Transverse colon (tissue), 4 donors: ENCODE results near the gene BACE2. TPM values are rescaled to one million over a fixed set of nuclear protein-coding genes. Genes with fewer than 3 reads are reported as not detected.

Experiments
- DNase-seq: peaks from one replicate; pipeline ENCODE4 v3.0.0-alpha.2; 2019
- H3K27ac ChIP-seq, 4 donors: fragments of 200-600 bp; sonication (generic); 2 replicates each; pipeline ENCODE4 v1.5.1; 2016 to 2018; ENCODE audit warnings: inconsistent platforms in 4 of 4
- H3K27me3 ChIP-seq: fragments of 200-600 bp; sonication (generic); 2 replicates; pipeline ENCODE4 v1.5.1; 2017; ENCODE audit warnings: inconsistent platforms
- H3K36me3 ChIP-seq, 4 donors: fragments of 200-600 bp; sonication (generic); 2 replicates each; pipeline ENCODE4 v1.5.1; 2017 to 2019; ENCODE audit warnings: inconsistent platforms in 4 of 4
- H3K4me1 ChIP-seq, 4 donors: fragments of 200-600 bp; sonication (generic); 2 replicates each; pipeline ENCODE4 v1.5.1; 2017 to 2020; ENCODE audit warnings: inconsistent platforms in 4 of 4
- H3K4me3 ChIP-seq, 4 donors: fragments of 200-600 bp; sonication (generic); 1 replicate in 1 of 4; 2 replicates in 3 of 4; pipeline versions ENCODE4 v1.5.1 to v1.6.1; 2017 to 2019; ENCODE audit warnings: inconsistent platforms in 4 of 4
- H3K9me3 ChIP-seq, 2 donors: fragments of 200-600 bp; sonication (generic); 2 replicates each; pipeline ENCODE4 v1.5.1; 2017 to 2019; ENCODE audit warnings: inconsistent platforms in 2 of 2
- EP300 ChIP-seq: sonication (generic); formaldehyde crosslinking; IDR thresholded peaks from one replicate; pipeline ENCODE4 v1.6.1; 2017; ENCODE audit warnings: antibody characterized with exemption, low read depth
- POLR2A ChIP-seq: fragments of 450-650 bp; IDR thresholded peaks from one replicate; pipeline ENCODE4 v1.6.1; 2016; ENCODE audit warnings: antibody characterized with exemption, mild to moderate bottlenecking, moderate library complexity
- POLR2AphosphoS5 ChIP-seq, 3 donors: sonication (generic); formaldehyde crosslinking; IDR thresholded peaks; one replicate each; pipeline ENCODE4 v1.6.1; 2016; ENCODE audit warnings: antibody characterized with exemption in 3 of 3
- WGBS, 2 donors: methylation state at CpG; one replicate each; pipeline ENCODE4 v1.1.5; 2018; ENCODE audit warnings: low coverage in 1 of 2; 5-methylcytosine and 5-hydroxymethylcytosine counted together
- in situ Hi-C, 4 donors: fragments of 200-750 bp; cut with MboI; loops; one replicate each; pipeline versions ENCODE4 v1.15.0 to v1.15.1; 2017; ENCODE audit warnings: low sequenced_read_pairs in 3 of 4, low pct_ligation_motif_present in 1 of 4, low pct_unique_long_range_greater_than_20kb in 1 of 4
- intact Hi-C: fragments of 100-400 bp; cut with DNase I; formaldehyde crosslinking; loops from one replicate; pipeline ENCODE4 v1.15.1; 2023; ENCODE audit warnings: low total_unique reads
- total RNA-seq, 4 donors: library from RNA; depleted of rRNA; stranded (reverse); fragments of >200 nt; gene quantifications; one replicate each; pipeline ENCODE4 v1.1.0, GENCODE V29; 2016
- TF ChIP-seq, protein P1 (sequence below), 5 experiments: fragments of 200-600 bp in 3 of 5; fragments of 450-650 bp in 2 of 5; sonication (generic) in 3 of 5; IDR thresholded peaks; 1 replicate in 2 of 5; 2 replicates in 3 of 5; pipeline ENCODE4 v1.5.1; 2016 to 2017; ENCODE audit warnings: antibody characterized with exemption in 5 of 5, inconsistent platforms in 3 of 5, mild to moderate bottlenecking in 2 of 5, moderate library complexity in 1 of 5

Gene BACE2
- total RNA-seq, 4 donors from 2014 or later: 28.4 to 52.5 (median 43.9) TPM

DNA sequence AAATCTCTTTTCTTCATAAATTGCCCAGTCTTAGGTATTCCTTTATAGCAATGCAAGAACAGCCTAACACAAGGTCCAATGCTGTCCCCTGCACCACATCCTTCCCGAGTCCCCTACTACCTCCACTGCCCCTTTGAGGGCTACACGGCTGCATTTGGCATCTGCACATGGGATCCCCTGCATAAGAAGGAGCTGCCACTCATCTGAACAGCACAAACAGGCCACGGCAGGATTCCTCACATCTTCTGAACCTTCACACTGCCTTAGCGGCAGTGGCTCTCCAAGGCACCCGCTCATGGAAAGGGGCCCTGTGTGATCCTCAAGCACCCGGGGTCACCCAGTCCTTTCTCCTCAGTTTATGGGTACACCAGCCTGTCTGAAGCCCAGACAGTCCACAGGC lies 29.2 kb upstream of the BACE2 start:
- Histone ChIP-seq H3K4me1 (no peaks in the 10 kb centered on the region), H3K9me3 (no peaks in the 10 kb centered on the region), H3K36me3 (no peaks in the 10 kb centered on the region), H3K27ac (no peak overlapping the region), H3K4me3 (no peak overlapping the region), H3K27me3 (no peaks in the 10 kb centered on the region)
- no peak for DNase-seq
- TF ChIP-seq EP300 (no peak), POLR2AphosphoS5 (IDR thresholded peaks at IDR 0.05) (no peak), POLR2A (no peak)
- TF ChIP-seq, protein P1, sequence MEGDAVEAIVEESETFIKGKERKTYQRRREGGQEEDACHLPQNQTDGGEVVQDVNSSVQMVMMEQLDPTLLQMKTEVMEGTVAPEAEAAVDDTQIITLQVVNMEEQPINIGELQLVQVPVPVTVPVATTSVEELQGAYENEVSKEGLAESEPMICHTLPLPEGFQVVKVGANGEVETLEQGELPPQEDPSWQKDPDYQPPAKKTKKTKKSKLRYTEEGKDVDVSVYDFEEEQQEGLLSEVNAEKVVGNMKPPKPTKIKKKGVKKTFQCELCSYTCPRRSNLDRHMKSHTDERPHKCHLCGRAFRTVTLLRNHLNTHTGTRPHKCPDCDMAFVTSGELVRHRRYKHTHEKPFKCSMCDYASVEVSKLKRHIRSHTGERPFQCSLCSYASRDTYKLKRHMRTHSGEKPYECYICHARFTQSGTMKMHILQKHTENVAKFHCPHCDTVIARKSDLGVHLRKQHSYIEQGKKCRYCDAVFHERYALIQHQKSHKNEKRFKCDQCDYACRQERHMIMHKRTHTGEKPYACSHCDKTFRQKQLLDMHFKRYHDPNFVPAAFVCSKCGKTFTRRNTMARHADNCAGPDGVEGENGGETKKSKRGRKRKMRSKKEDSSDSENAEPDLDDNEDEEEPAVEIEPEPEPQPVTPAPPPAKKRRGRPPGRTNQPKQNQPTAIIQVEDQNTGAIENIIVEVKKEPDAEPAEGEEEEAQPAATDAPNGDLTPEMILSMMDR (IDR thresholded peaks at IDR 0.05): no peak
- in situ Hi-C loops: no loop called here
- 90% methylated on average over 6 of the region's 6 CpGs; no CpG with 5 or more reads in 1 of the 2 donors for WGBS, 2 donors
- intact Hi-C loops: loop anchor here (10.0 kb wide), 1 partner anchor 64 kb away; no protein-coding TSS in a partner anchor

DNA sequence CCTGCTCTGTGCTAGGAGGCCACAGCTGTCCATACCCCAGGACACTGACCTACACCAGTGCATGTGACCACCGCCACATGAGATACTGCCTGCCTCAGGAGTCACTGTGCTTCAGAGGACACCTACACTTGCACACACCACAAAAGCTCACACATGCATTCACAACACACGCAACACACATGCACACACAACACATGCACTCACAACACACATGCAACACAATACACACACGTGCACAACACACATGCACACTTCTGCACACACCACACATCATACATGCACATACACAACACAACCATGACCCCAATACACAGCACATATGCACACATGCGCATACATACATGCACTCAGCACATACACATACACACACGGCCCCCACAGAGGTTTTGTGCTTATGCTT lies 28.7 kb upstream of the BACE2 start:
- WGBS, 2 donors: 86 to 100% methylated on average over 1 to 5 of the region's 5 CpGs
- in situ Hi-C loops (no loop called here), intact Hi-C loops (loop anchor here (10.0 kb wide), 1 partner anchor 64 kb away; no protein-coding TSS in a partner anchor)
- Histone ChIP-seq H3K4me1 (no peaks in the 10 kb centered on the region), H3K4me3 (no peak overlapping the region), H3K27me3 (no peaks in the 10 kb centered on the region), H3K36me3 (no peaks in the 10 kb centered on the region), H3K27ac (no peak overlapping the region), H3K9me3 (no peaks in the 10 kb centered on the region)
- no peak for DNase-seq
- TF ChIP-seq POLR2AphosphoS5 (IDR thresholded peaks at IDR 0.05): no peak
- TF ChIP-seq, protein P1 (IDR thresholded peaks at IDR 0.05): no peak

DNA sequence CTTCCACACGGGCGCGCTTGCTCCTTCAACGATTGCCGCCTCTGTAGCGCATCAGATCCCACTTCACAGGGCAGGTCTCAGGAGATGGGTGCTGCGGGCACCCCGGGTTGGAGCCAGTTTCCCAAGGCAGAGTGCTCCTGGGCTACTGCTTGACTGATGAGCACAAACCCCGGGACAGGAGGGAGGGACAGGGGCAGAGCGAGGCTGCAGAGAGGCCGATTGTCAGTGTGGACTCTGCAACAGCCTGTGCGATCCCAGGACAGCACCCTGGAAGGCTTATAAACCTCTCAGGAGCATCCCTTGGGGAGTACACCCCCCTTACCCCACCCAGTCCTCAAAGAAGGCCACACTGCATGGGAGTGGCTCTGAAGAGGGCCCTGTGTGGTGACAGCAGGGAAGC lies 28.0 kb upstream of the BACE2 start:
- intact Hi-C loops (loop anchor here (10.0 kb wide), 1 partner anchor 65 kb away; no protein-coding TSS in a partner anchor), in situ Hi-C loops (no loop called here)
- no peaks in the 10 kb centered on the region for H3K27me3 ChIP-seq
- no peaks in the 10 kb centered on the region for H3K4me1 ChIP-seq
- 70 to 91% methylated on average over 2 to 12 of the region's 12 CpGs for WGBS, 2 donors
- no peaks in the 10 kb centered on the region for H3K9me3 ChIP-seq
- no peak overlapping the region for H3K4me3 ChIP-seq
- TF ChIP-seq EP300: no peak
- TF ChIP-seq POLR2AphosphoS5 (IDR thresholded peaks at IDR 0.05): no peak
- no peak for TF ChIP-seq POLR2A
- H3K36me3 ChIP-seq: no peaks in the 10 kb centered on the region
- DNase-seq: no peak
- no peak overlapping the region for H3K27ac ChIP-seq

DNA sequence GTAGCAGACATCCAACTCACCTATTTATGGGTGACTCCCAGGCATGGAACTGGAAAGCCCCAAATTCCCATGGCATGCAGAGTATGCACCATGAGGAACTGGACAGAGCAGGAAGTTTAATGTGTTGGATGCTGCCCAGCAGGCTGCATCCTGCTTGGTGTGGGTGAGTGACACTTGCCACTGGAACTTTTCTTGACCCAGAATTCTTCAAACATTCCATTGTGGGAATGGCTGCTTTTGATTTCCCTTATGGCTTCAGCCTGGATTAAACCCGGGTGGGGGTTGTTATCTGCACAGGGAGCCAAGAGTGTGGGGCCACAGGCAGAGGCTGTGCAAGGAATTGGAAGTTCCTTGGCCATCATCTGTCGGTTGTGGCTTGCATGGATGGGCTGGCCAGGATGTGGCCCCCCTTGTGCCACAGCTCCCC lies 26.9 kb upstream of the BACE2 start:
- TF ChIP-seq EP300 (no peak), POLR2AphosphoS5 (IDR thresholded peaks at IDR 0.05) (no peak), POLR2A (no peak)
- TF ChIP-seq, protein P1 (IDR thresholded peaks at IDR 0.05): no peak
- H3K4me1 ChIP-seq: no peaks in the 10 kb centered on the region
- intact Hi-C loops (no loop called here), in situ Hi-C loops (no loop called here)
- no peak overlapping the region for H3K4me3 ChIP-seq
- DNase-seq: no peak
- WGBS, 2 donors: 49% methylated on average over 2 of the region's 2 CpGs; no CpG with 5 or more reads in 1 of the 2 donors
- no peaks in the 10 kb centered on the region for H3K27me3 ChIP-seq
- no peaks in the 10 kb centered on the region for H3K36me3 ChIP-seq
- no peaks in the 10 kb centered on the region for H3K9me3 ChIP-seq
- no peak overlapping the region for H3K27ac ChIP-seq
